Bronchial epithelial cell (primary cell): ENCODE results near the gene GPATCH2. TPM values are rescaled to one million over a fixed set of nuclear protein-coding genes. Genes with fewer than 3 reads are reported as not detected.

Experiments used
- DNase-seq: peaks from one replicate; pipeline ENCODE4 v3.0.0-alpha.2; 2010; ENCODE audit warnings: low read depth
- FAIRE-seq: peaks from 2 replicates; lab custom pipeline; 2011; peaks lifted over from hg19 to GRCh38; lab: Jason Lieb, UNC
- H3K27me3 ChIP-seq: 2 replicates; pipeline ENCODE4 v1.5.1; 2011; ENCODE audit warnings: low read length; ENCODE audit not compliant: control insufficient read depth, insufficient read depth
- H3K36me3 ChIP-seq: 2 replicates; pipeline ENCODE4 v1.5.1; 2011; ENCODE audit warnings: low read length; ENCODE audit not compliant: control insufficient read depth, insufficient read depth
- H3K4me3 ChIP-seq: 2 replicates; pipeline ENCODE4 v1.5.1; 2011; ENCODE audit warnings: mild to moderate bottlenecking, low read depth, low read length, control low read depth
- total RNA-seq: library from RNA; depleted of rRNA; stranded (reverse); fragments of >200 nt; gene quantifications from 2 replicates; pipeline ENCODE4 v1.2.1, GENCODE V29; 2014
- TF ChIP-seq, protein P1 (sequence below): IDR thresholded peaks from 2 replicates; pipeline ENCODE4 v1.5.1; 2011; ENCODE audit warnings: mild to moderate bottlenecking, moderate library complexity, low read length, control low read depth, inconsistent platforms; ENCODE audit not compliant: insufficient read depth, severe bottlenecking

The GPATCH2 gene
- total RNA-seq, 1 donor from 2014 or later: 24.7 TPM

DNA sequence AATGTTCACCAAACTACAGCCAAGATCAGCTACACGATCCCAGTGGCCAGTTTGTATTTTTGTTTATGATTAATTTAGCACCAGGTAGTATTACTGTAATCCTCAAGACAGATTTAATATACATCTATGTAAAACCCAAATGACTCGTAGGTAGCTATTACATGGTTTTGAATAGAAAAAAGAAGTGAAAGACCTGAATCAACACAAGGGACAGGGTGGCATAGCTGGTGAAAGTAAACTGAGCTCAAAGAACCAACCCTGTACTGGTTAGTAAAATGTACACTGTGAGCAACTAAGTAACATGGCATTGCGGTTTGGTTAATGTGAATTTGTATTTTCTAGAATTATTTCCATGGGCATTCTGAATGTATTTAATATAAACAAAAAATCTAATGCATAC is 8.8 kb downstream of the GPATCH2 start:
- TF ChIP-seq, protein P1, sequence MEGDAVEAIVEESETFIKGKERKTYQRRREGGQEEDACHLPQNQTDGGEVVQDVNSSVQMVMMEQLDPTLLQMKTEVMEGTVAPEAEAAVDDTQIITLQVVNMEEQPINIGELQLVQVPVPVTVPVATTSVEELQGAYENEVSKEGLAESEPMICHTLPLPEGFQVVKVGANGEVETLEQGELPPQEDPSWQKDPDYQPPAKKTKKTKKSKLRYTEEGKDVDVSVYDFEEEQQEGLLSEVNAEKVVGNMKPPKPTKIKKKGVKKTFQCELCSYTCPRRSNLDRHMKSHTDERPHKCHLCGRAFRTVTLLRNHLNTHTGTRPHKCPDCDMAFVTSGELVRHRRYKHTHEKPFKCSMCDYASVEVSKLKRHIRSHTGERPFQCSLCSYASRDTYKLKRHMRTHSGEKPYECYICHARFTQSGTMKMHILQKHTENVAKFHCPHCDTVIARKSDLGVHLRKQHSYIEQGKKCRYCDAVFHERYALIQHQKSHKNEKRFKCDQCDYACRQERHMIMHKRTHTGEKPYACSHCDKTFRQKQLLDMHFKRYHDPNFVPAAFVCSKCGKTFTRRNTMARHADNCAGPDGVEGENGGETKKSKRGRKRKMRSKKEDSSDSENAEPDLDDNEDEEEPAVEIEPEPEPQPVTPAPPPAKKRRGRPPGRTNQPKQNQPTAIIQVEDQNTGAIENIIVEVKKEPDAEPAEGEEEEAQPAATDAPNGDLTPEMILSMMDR: no peak
- FAIRE-seq: no peak
- H3K27me3 ChIP-seq: no peaks in the 10 kb centered on the region
- no peak overlapping the region for H3K4me3 ChIP-seq
- no peak for DNase-seq
- H3K36me3 ChIP-seq: peaks cover 6% of the 10 kb centered on the region

DNA sequence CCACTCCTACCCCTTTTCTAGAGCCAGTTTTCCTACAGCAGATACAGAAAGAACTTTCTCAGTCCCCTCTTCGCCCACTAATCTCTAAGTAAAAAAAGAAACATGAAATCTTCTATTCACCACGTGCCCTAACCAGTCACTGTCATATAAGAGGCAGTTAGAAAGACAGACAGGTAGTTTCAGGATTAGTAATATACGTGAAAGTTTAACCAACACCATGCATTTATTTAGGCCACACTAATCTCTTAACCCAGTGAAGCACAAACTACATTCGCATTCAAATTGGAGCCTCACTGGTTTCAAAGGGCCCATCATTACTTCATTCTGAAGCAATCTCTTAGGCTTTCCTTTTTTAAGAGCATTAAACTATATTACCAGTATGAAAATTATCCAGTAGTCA is 10.1 kb downstream of the GPATCH2 start:
- Histone ChIP-seq H3K36me3 (peaks cover 6% of the 10 kb centered on the region), H3K4me3 (no peak overlapping the region), H3K27me3 (no peaks in the 10 kb centered on the region)
- DNase-seq (no peak), FAIRE-seq (no peak)
- TF ChIP-seq, protein P1: no peak

DNA sequence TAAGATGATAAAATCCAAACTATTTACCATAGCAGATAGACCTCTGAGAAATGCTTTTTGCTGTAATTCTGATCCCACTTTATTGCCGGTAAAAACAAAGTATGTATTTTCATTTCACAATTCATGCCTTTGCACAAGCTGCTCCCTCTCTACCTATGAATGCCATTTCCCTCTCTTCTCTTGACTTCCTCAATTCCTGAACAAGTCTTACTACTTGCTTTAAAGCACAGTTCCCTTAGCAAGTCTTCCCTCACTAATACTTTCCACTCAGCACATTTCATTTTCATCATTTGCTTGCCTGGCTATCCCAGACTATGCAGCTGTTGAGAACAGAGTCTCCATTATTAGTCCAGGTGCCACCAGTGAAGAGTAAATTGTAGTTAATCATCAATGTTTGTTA is 13.8 kb downstream of the GPATCH2 start:
- Histone ChIP-seq H3K27me3 (no peaks in the 10 kb centered on the region), H3K36me3 (peaks cover 6% of the 10 kb centered on the region), H3K4me3 (no peak overlapping the region)
- TF ChIP-seq, protein P1: no peak
- FAIRE-seq (no peak), DNase-seq (no peak)

DNA sequence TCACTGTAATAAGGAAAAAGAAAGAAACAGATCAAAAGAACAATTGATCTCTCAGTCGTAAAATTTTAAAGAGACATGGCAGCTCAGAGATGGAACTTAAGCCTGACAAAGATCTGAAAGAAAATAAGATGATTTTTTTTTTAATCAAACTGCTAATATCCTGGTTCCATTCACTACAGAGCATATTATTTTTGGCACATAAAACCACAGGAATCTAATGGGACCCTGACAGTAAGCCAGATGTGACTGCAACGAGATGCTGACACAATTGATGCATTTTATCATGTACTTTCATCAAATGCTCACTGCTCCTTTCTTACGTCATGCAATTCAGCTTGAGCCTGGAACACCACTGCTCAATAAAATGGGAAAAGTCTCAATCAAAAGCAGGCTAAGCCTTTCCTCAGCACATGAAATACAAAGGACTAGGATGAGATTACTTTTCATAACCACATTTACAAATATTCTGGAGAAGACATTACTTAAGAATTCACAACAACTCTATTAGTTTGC is 16.6 kb downstream of the GPATCH2 start:
- TF ChIP-seq, protein P1: no peak
- H3K4me3 ChIP-seq: no peak overlapping the region
- FAIRE-seq: no peak
- H3K27me3 ChIP-seq: no peaks in the 10 kb centered on the region
- DNase-seq: no peak
- H3K36me3 ChIP-seq: peaks cover 2% of the 10 kb centered on the region

DNA sequence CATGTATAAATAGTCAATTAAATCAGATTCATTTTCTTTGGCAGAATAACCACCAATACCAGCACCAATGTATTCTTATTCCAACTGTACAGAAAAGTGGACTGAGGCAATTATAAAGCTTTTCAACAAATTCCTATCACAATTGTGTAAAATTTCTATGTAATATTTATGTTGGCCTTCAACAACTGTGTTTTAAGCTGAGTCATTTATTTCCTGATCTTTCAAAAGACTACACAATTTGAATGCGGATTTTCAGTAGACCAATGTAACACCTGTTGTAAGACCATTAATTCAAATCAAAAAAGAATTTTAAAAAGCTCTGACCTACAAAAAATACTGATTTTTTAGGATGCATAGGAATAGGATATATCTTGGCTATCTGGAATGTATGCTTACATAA is 25.5 kb downstream of the GPATCH2 start:
- H3K27me3 ChIP-seq: no peaks in the 10 kb centered on the region
- no peak for FAIRE-seq
- TF ChIP-seq, protein P1: no peak
- H3K36me3 ChIP-seq: no peaks in the 10 kb centered on the region
- DNase-seq: no peak
- no peak overlapping the region for H3K4me3 ChIP-seq

DNA sequence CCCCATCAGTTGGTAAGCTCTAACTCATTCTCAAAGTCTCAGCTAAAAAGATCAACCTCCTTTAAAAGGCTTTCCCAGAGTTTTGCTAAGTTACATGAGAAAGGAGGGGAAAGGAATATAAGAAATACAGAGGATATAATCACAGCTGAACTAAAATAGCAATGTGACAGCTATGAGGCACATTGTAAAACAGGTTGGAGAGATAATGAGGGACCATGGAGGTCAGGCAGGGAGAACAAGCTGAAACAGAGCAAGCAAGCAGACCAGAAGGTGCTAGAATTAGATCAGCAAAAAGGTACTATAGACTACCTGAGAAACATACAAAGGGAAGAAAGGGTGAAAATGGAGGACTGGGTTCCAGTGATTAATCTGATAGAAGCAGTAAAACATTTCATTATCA is 28.5 kb downstream of the GPATCH2 start:
- no peak for FAIRE-seq
- H3K36me3 ChIP-seq: no peaks in the 10 kb centered on the region
- TF ChIP-seq, protein P1: no peak

More for the DNA sequence above, 28.5 kb downstream of the GPATCH2 start:
- no peak overlapping the region for H3K4me3 ChIP-seq
- no peaks in the 10 kb centered on the region for H3K27me3 ChIP-seq
- DNase-seq: no peak
